Activated T-cell treated with anti-CD3 and anti-CD28 coated beads, Interleukin-2, amount 50 U/mL, for 1 hour (primary cell): ENCODE measurements around the gene DGCR6L.
"Not testable (repeated sequence)": the region's sequence is repeated elsewhere in the genome, so short reads cannot be mapped to it uniquely, and the experiment has no call there.

Source experiments
- DNase-seq: peaks from one replicate; pipeline ENCODE4 v3.0.0-alpha.2; 2020

Gene DGCR6L

GRCh38 chr22:20319745-20320658, at the start of gene DGCR6L:
DGCR6L (minus strand) TSS chr22:20320060; CDS start chr22:20319988, 72 bp downstream.
- peak; percentile 98 for DNase-seq

- not testable (repeated sequence) for DNase-seq
Observed at GRCh38 chr22:20368875-20369274, 49.0 kb upstream of the DGCR6L start.

- not testable (repeated sequence) for DNase-seq
Observed at GRCh38 chr22:20366841-20367240, 47.0 kb upstream of the DGCR6L start.

- DNase-seq = not testable (repeated sequence)
Observed at GRCh38 chr22:20364335-20365260, 44.7 kb upstream of the DGCR6L start.

GRCh38 chr22:20362403-20362802, 42.5 kb upstream of the DGCR6L start:
- DNase-seq = not testable (repeated sequence)

- not testable (repeated sequence) for DNase-seq
Observed at GRCh38 chr22:20361752-20362229, 41.9 kb upstream of the DGCR6L start.

GRCh38 chr22:20360866-20361751, 41.2 kb upstream of the DGCR6L start:
- DNase-seq = not testable (repeated sequence)

- not testable (repeated sequence) for DNase-seq
Observed at GRCh38 chr22:20360261-20360660, 40.4 kb upstream of the DGCR6L start.

GRCh38 chr22:20358503-20359239, 38.8 kb upstream of the DGCR6L start:
- not testable (repeated sequence) for DNase-seq

- DNase-seq = not testable (repeated sequence)
Observed at GRCh38 chr22:20357967-20358366, 38.1 kb upstream of the DGCR6L start.

GRCh38 chr22:20356906-20357305, 37.0 kb upstream of the DGCR6L start:
- DNase-seq = not testable (repeated sequence)

GRCh38 chr22:20355939-20356636, 36.2 kb upstream of the DGCR6L start:
- not testable (repeated sequence) for DNase-seq

GRCh38 chr22:20354238-20354975, 34.5 kb upstream of the DGCR6L start:
- no peak for DNase-seq

- DNase-seq = not testable (repeated sequence)
Observed at GRCh38 chr22:20352536-20352935, 32.7 kb upstream of the DGCR6L start.

- not testable (repeated sequence) for DNase-seq
Observed at GRCh38 chr22:20346553-20346952, 26.7 kb upstream of the DGCR6L start.

- not testable (repeated sequence) for DNase-seq
Observed at GRCh38 chr22:20338291-20338690, 18.4 kb upstream of the DGCR6L start.

- DNase-seq = not testable (repeated sequence)
Observed at GRCh38 chr22:20337807-20338206, 17.9 kb upstream of the DGCR6L start.

- DNase-seq = not testable (repeated sequence)
Observed at GRCh38 chr22:20336561-20336960, 16.7 kb upstream of the DGCR6L start.

GRCh38 chr22:20328569-20328930, 8.7 kb upstream of the DGCR6L start:
- not testable (repeated sequence) for DNase-seq

GRCh38 chr22:20325996-20326395, 6.1 kb upstream of the DGCR6L start:
- DNase-seq = not testable (repeated sequence)
